SKM-1 (cell line): ENCODE data around the gene ZNF662.

Source experiments
- DNase-seq: peaks from one replicate; lab custom pipeline; 2025; ENCODE audit not compliant: unreplicated experiment; lab: John Stamatoyannopoulos, UW

The ZNF662 gene

GRCh38 chr3:42886294-42886822 is 19.6 kb upstream of the ZNF662 start:
- DNase-seq = no peak

- no peak for DNase-seq
Measured at GRCh38 chr3:42887084-42887483, 18.9 kb upstream of the ZNF662 start.

- no peak for DNase-seq
Measured at GRCh38 chr3:42891042-42891441, 14.9 kb upstream of the ZNF662 start.

- no peak for DNase-seq
Measured at GRCh38 chr3:42892169-42892568, 13.8 kb upstream of the ZNF662 start.

DNA sequence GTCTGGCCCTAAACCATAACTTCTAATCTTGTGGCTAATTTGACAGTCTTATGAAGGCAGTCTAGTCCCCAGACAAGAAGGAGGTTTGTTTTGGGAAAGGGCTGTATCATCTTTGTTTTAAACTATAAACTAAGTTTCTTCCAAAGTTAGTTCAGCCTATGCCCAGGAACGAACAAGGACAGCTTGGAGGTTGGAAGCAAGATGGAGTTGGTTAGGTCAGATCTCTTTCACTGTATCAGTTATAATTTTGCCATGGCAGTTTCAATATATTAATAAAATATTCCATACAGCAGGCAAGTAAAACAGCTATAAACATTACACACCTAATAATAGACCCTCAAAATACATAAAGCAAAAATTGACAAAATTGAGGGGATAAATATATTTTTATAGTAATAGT is 13.1 kb upstream of the ZNF662 start:
- no peak for DNase-seq

DNA sequence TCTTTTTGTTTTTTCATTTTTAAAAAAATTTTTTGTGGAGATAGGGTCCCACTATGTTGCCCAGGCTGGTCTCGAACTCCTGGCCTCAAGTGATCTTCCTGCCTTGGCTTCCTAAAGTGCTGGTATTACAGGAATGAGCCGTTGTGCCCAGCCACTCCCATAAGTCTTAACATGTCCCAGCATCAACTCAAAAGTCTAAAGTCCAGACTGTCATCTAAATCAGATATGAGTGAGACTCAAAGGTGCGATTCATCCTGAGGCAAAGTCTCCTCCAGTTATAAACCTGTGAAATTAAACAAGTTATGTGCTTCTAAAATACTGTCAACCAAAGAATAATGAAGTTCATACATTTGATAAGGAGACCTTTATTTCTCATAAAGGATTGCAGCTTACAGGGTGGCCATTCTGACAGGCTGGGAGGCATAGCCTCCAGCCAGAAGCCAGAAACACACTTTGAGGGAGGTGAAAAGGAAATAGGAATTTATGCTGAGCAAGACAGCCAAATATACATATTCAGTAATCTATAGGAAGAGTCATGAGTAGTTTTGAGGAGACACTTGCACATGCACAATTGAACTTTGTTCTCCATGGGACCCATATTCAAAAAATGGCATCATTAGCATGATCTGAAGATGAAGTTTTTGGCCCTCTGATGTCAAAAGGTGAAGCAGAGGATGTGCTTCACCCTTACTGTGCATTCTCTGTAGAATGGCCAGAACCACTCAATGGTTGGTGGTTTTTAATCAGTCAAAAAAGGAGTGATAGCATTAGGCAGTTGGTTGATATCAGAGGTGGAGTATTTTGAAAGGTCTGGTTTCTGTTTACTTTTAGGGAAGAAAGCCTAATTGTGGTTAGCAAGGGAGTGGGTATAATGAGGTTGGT is 11.0 kb upstream of the ZNF662 start:
- DNase-seq = no peak

DNA sequence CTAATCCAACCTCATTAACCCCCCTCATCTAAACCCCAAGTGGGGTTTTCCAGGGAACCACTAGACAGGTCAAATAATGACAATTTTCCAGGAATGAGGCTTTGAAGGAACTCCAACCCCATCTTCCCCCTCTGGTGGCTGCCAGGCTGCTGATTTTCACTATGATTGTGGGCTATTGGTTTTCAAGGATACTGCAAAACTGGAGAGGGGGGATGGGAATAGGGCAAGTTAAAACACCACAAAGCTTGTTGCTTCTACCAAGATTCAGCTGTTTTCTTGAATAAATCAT is 10.4 kb upstream of the ZNF662 start:
- DNase-seq = no peak

GRCh38 chr3:42898896-42899675 is 6.9 kb upstream of the ZNF662 start:
- no peak for DNase-seq

GRCh38 chr3:42900226-42901072 is 5.5 kb upstream of the ZNF662 start:
- no peak for DNase-seq

DNA sequence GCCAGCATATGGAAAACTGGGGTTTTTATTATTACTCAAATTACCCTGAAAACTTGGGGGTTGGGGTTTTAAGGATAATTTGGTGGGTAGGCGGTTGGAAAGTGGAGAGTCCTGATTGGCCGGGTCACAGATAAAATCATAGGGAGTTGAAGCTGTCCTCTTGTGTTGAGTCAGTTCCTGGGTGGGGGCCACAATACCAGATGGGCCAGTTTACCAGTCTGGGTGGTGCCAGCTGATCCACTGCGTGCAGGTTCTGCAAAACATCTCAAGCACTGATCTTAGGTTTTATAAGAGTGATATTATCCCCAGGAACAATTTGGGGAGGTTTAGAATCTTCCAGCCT is 4.9 kb upstream of the ZNF662 start:
- DNase-seq = no peak

DNA sequence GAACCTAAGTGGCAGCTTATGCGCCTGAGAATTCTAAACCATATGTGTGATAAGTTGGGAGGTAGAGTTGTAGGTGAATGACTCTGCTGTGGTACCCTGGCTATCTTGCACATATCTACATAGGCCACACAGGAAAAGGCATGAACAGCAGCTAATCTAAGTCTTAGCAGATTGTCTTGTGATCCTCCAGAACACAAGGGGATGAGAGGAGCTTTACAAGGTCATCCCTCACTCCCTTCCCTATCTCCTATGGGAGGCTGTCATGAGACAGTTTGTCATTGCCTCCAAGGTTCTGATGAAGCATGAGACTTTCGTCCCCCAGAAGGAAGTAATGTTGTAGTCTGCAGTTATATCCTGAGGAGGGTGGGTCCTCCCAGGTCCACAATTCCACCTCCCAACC is 3.7 kb upstream of the ZNF662 start:
- no peak for DNase-seq

- DNase-seq = no peak
Measured at GRCh38 chr3:42904076-42904475, 1.9 kb upstream of the ZNF662 start.

DNA sequence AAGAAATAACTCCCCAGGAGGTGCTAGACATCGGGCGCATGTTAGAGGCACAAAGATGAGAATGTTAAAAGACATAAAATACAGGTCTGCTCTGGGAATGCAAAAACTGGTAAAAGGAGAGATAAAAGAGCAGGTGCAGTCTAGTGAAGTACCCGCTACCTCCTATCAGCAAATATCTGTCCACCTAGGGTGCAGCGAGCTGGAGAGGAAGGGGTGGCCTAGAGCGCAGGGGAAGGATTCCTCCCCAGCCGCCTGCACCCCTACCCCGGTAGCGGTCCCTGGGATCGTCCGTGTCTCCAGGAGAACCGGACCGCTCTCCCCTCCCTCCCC is 237 bp upstream of the ZNF662 start:
- DNase-seq = no peak

DNA sequence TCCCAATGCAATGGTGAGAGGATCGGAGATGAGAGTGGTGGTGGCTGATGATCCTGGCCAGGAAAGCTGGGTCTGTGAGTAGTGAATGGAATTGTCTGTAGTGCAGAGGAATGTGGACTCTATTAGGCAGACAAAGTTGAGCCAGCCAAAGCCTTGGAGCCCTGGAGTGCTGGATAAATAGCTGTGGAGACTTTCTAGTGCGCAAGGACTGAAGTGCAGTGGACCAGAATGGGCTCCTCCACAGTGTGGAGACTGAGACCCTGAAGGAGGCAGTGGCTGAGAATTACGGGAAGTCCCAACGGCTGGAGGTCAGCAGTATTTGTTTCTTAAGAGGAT is 874 bp downstream of the ZNF662 start:
- no peak for DNase-seq

DNA sequence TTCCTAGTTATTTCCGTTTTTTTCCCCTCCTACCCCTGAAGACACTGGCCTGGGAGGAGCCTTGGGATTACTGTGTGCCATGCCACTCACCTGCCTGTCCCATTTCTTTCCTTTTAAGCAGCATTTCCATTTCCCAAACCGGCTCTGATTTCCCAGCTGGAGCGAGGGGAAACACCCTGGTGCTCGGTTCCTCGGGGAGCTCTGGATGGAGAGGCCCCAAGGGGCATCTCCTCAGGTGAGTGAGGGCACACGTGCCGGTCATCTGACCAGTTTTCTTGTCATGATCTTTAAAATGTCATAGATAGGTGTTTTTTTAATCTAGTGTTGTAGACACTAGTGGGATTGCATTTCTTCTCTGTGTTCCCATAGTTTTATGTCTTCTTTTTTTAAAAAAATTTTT is 2.7 kb downstream of the ZNF662 start:
- DNase-seq = no peak

DNA sequence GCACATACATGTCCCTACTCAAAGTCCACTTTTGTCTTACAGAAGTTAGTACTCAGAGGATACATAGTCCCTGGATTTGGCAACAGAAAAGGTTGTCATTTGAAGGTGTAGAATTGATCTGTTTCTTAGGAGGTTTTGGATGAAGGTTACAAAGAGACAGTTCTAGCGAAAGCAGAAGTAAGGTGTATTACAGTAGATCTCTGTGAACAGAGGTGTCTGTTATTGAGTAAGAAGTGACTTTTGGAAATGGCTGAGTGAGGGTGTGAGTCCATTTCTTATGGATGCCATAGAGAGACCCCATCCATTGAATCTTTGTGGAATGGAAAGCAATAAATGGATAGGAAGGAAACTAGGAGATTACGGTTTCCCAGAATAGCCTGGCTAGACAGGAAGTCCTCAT is 5.6 kb downstream of the ZNF662 start:
- no peak for DNase-seq

DNA sequence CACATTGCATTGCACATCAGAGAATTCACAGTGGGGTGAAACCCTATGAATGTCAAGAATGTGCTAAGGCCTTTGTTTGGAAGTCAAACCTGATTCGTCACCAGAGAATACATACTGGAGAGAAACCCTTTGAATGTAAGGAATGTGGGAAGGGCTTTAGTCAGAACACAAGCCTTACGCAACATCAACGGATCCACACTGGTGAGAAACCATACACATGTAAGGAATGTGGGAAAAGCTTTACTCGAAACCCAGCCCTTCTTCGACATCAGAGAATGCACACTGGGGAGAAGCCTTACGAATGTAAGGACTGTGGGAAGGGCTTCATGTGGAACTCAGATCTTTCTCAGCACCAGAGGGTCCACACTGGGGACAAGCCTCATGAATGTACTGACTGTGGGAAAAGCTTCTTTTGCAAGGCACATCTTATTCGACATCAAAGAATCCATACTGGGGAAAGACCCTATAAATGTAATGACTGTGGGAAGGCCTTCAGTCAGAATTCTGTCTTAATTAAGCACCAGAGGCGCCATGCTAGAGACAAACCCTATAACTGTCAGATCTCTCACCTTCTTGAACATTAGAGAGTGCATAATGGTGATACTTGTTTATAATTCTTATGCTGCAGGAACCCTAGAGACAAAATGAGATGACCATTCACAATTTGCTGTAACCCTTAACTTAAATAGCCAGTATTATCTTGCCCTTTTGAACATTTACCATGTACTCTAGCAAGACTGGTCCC is 9.0 kb downstream of the ZNF662 start:
- DNase-seq = no peak

DNA sequence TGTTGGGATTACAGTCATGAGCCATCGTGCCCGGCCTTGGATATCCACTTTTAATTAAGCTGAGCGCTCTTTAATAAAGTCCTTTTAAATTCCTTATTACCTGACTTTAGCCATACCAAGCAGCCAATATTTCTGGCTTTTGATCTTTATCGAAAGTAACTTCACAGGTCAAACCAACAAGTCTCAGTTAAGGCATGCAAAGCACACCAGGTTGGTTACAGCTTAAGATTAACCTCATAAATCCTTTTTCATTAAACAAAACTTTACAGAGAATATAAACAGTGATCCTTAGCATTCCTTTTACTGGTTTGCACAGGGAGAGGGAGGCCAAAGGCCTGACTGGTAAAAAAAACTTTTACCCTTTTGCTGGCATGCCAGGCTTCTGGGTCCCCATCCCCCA is 17.7 kb downstream of the ZNF662 start:
- DNase-seq = no peak

DNA sequence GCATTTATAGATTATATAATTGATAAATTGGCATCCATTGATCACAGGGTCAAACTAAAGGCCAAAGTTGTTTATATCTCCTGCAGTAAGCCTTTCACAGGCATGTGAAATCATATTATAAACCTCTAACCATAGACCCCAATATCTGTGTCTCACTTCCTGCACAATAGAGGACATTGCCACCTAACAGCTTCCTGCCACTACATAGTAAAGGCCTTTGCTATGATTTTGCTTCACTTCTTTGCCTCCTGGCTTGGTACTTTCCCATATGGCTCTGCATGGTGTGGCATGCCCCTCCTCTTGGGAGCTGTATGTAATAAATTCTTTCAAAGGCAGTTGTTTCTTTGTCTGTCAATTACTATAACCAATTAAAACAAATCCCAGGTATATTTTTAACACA is 20.4 kb downstream of the ZNF662 start:
- no peak for DNase-seq

DNA sequence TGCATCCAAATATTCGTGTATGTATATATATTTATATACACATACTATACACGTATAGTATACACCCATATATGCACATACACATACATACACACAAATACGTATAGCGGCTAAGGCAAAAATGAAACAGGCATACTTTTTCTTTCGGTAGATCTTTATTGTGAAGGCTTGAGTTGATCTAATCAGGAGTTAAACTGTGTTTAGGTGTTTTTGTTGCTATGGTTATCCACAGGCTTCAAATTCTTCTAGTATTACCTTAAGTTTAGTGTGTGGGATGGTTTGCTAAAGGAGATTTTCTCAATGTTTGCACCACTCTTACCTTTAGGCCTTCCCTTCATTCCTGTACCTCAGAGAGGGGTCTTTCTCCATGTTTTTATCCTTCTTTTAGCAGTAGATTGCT is 28.2 kb downstream of the ZNF662 start:
- no peak for DNase-seq

- DNase-seq = no peak
Measured at GRCh38 chr3:42934910-42935309, 29.0 kb downstream of the ZNF662 start.
